ENCODE data around the gene SPDYE6.
"Not testable (repeated sequence)": the region's sequence is repeated elsewhere in the genome, so short reads cannot be mapped to it uniquely, and the experiment has no call there.

The SPDYE6 gene, protein sequence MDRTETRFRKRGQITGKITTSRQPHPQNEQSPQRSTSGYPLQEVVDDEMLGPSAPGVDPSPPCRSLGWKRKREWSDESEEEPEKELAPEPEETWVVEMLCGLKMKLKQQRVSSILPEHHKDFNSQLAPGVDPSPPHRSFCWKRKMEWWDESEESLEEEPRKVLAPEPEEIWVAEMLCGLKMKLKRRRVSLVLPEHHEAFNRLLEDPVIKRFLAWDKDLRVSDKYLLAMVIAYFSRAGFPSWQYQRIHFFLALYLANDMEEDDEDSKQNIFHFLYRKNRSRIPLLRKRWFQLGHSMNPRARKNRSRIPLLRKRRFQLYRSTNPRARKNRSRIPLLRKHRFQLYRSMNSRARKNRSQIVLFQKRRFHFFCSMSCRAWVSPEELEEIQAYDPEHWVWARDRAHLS

DNA sequence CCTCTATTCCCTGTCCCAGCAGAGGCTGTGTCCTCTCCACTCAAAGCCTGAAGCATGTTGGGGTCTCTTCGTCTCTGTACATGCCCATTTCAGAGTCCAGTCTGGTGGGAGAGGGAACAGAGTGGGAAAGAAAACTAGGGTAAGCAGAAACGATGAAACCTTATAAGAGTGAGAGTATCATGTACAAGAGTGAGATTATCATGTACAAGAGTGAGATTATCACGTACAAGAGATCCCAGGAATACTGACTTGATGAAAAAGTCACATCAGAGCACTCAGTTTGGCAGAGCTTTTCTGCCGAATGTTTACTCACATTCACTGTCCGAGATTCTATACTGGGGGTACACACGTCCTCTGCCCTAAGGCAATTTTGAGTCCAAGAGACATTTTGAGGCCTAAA lies at the start of gene SPDYE6:
SPDYE6 (minus strand) TSS at position 101 of the 400 bp plus-strand sequence. CDS start 421 bp downstream, outside the sequence.
- not testable (repeated sequence) for DNase-seq (ENCODE audit: low read depth)

DNA sequence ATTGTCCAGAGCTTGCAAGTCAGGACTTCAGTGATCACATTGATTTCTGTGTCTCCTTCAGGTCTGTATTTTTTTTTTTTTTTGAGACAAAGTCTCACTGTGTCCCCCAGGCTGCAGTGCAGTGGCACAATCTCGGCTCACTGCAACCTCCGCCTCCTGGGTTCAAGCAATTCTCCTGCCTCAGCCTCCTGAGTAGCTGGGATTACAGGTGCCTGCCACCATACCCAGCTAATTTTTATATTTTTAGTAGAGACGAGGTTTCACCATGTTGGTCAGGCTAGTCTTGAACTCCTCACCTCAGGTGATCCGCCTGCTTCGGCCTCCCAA lies 48.6 kb upstream of the SPDYE6 start:
- not testable (repeated sequence) for DNase-seq (ENCODE audit: low read depth)

DNA sequence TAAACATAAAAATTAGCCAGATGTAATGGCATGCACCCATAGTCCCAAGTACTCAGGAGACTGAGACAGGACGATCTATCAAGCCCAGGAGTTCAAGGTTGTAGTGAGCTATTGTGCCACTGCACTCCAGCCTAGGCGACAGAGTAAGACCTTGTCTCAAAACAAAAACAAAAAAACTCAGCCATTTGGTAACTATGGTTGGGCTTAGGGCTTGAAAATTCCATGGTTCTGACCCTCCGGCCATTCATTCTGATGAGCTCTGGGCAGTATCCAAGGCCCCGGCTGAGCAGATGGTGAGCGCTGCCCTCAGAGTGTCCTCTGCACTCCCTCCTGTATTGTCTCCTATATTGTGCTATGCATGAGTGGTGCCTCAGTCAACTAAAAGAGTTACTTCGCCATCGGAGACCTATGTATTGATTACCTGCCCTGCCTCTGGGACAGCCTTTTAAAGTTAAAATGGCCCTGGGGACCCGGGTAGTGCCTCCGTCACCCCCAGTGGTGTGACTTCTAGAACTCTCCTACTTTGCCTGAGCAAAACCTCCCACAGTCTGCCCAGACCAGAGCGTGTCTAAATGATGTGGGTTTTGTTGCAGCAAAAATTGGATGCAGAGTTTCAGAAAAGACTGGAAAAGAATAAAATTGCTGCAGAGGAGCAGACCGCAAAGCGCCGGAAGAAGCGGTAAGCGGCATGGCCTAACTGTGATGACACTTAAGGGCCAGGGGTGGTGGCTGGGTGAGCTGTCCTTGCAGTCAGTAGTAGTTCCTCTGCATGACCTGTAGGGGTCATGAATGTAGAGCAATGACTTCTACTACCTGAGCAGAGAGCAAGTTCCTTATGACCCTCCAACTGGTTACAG lies 48.0 kb upstream of the SPDYE6 start:
- DNase-seq (ENCODE audit: low read depth) = peak; percentile 58

DNA sequence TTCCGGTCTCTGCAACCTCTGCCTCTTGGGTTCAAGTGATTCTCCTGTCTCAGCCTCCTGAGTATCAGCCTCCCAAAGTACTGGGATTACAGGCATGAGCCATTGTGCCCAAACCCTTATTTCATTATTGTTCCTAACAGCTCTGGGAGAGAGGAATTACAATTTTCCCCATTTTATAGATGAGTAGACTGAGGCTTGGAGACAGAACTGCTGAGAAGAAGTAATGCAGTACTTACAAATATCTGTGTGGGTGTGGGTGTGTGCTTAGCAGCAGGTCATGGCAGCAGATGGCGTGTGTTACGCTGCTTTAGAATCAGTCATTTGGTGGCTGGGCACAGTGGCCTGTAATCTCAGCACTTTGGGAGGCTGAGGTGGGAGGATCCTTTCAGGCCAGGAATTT lies 47.3 kb upstream of the SPDYE6 start:
- no peak for DNase-seq (ENCODE audit: low read depth)

DNA sequence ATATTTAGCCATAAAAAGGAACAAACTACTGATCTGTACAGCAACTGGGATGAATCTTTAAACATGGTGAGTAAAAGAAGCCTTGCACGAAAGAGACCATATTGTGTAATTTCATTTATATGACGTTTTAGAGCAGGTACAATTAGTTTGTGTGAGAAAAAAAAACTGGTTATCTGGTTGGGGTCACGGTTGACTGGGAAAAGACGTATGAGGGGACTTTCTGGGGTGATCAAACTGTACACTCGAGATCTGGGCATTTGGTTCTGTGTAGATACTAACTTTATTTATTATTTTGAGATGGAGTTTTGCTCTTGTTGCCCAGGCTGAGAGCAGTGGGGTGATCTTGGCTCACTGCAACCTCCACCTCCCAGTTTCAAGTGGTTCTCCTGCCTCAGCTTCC lies 44.1 kb upstream of the SPDYE6 start:
- DNase-seq (ENCODE audit: low read depth) = no peak

DNA sequence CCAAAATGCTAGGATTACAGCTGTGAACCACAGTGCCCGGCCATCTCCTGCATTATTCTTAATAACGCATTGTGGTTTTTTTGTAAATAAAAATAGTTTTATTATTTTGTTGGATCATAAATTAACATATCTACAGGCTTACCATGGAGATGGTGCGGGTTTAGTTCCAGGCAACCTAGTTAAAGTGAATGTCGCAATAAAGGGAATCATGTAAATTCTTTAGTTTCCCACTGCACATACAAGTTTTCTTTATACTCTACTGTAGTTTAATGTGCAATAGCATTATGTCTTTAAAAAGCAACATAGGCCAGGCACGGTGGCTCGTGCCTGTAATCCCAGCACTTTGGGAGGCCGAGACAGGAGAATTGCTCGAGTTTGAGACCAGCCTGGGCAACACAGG lies 42.3 kb upstream of the SPDYE6 start:
- no peak for DNase-seq (ENCODE audit: low read depth)

DNA sequence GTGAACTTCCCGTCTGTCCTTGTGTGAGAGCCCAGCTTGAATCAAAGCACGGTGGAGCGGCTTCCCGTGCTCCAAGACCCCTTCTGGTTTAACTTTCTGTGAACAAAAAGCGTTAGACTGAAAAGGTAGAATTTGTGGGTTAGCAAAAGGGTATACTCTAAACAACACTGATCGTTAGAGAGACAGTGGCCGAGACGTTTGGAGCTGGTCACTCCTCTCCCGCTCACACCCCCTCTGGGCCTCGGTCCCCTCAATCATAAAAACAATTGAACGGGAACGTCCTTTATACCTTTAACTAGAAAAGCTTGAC lies 40.4 kb upstream of the SPDYE6 start:
- DNase-seq (ENCODE audit: low read depth) = no peak

DNA sequence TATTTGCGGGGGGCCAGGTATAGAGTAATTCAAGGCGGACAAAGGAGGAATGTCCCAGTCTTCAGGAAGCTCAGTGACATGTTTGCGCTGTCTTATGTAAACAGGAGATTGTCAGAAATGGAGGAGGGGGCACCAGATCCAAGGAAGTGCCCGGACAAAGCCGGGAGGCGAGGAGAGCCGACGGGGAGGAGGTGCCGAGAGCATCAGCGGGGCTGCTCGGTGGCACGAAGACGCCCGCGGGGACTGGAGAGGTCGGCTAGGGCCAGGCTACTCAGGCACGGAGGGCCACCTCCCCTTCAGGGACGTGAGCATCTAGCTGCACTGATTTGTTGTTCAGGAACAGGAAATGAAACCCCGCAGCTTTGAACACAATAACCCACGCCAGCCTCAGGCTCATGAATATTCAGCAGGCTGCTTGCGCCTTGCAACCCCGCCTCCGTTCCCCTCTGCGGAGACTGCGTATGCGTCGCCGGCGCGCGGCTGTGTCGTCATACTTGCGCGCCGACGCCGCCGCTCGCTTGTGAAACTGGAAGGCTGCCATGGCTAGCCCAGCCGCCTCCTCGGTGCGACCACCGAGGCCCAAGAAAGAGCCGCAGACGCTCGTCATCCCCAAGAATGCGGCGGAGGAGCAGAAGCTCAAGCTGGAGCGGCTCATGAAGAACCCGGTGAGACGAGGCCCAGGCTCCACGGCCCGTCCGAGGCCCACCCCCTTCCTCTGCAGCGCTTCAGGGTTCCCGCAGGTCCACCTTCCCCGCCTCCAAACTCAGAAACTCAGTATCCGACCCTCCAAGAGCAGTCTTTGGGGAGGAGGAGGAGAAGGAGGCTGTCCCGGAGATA lies 39.8 kb upstream of the SPDYE6 start, which contains the start of gene PRKRIP1:
PRKRIP1 (plus strand) TSS at position 491 of the 837 bp plus-strand sequence; CDS start at position 540, 49 bp downstream.
- no peak for DNase-seq (ENCODE audit: low read depth)

DNA sequence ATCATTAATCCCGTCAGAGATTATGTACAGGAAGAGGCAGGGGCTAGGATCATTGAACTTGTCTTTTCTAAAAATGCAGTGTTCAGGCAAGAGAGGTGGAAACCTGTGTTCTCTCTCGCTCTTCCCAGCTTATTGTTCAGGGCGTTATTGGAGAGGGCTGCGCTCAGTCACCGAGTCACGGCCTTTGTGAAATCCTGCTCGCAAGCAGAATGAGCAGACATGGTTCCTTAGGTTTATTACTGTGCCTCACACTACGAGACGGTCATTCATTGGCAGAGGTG lies 39.3 kb upstream of the SPDYE6 start:
- no peak for DNase-seq (ENCODE audit: low read depth)

DNA sequence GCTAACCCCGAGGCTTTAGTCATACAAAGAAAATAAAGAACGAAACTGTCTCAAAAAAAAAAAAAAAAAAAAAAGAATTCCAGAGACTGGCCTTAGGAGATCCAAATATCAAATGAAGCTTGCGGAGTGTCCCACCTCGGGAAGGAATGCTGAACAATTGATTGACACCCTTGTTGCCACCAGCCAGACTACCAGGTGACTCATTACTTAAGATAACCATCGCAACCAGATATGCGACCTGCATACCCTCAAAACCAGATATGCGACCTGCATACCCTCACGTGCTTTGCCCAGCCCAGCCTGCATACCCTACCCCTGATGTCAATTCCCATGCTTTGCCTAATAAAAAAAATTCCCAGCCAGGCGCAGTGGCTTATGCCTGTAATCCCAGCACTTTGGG lies 37.2 kb upstream of the SPDYE6 start:
- no peak for DNase-seq (ENCODE audit: low read depth)

DNA sequence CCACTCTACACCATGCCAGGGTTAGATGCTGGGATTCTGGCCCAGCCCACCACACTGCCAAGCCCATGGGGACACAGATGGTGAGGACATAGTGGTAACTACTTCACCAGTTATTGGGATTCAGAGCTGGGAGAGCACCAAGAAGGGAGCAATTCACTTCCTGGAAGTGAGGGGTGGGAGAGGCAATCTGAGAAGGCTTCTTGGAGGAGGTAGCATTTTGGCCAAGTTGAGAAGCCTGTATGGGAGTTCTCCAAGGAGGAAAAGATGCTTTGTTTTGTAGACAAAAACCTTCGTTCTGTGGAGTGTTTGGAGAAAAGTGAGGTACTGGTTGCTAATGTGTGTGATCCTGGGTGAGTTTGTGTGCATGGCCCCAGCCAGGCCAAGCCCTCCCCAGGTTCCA lies 36.1 kb upstream of the SPDYE6 start:
- DNase-seq (ENCODE audit: low read depth) = no peak

DNA sequence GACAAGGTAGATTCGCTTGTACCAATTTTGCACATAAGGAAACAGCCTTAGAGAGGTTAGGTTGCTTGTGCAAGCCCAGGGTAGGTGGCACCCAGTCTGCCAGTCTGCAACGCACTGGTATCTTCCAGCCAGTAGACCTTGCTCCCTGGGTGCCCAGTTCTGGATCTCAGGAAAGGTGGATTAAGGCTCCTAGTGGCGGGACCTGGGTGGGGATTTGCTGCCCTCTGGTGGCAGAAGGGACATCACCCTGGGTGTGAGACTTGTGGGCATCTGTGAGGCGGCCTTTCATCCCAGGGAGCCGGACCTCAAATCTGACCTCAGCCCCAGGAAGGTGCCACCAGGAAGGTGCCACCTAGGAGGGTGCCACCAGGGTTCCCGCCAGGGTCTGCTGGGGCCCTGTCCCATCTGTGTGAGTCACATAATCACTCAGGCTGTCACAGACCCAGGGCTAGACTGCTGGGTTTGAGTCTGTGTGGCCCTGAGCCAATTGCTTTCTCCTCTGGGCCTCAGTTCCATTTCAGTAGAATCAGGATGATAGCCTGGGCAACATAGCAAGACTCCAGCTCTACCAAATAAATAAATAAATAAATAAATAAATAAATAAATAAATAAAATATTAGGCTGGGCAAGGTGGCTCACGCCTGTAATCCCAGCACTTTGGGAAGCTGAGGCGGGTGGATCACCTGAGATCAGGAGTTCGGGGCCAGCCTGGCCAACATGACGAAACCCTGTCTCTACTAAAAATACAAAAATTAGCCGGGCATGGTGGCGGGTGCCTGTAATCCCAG lies 34.6 kb upstream of the SPDYE6 start:
- peak; percentile 56 for DNase-seq (ENCODE audit: low read depth)

DNA sequence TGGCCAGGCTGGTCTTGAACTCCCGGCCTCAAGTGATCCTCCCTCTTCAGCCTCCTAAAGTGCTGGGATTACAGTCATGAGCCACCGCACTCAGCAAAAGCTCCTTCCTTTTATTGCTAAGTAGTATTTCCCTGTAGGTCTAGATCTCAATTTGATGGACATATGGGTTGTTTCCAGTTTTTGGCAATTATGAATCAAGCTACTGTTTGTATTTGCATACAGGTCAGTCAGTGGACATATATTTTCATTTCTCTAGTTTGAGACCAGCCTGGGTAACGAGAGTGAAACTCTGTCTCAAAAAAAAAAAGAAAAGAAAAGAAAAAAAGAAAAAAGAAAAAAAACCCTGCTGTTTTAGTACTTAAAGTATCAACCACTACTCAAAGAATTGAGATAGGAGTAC lies 33.6 kb upstream of the SPDYE6 start:
- DNase-seq (ENCODE audit: low read depth) = no peak

DNA sequence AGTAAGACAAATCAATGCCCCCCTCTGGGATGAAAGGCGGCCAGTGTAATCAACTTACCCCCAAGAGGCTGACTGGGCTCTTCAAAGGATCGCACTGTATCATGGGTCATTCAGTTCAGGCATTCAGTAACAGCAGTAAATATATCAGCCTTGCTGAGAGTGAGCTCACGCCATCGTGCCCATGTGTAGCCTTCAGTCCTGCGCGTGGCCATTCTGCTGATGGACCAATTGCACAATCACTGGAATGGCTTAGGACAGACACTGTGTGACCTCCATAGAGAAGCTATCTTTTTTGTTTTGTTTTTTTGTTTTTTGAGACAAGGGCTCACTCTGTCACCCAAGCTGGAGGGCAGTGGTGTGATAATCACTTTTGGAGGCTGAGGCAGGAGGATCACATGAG lies 30.8 kb upstream of the SPDYE6 start:
- no peak for DNase-seq (ENCODE audit: low read depth)

DNA sequence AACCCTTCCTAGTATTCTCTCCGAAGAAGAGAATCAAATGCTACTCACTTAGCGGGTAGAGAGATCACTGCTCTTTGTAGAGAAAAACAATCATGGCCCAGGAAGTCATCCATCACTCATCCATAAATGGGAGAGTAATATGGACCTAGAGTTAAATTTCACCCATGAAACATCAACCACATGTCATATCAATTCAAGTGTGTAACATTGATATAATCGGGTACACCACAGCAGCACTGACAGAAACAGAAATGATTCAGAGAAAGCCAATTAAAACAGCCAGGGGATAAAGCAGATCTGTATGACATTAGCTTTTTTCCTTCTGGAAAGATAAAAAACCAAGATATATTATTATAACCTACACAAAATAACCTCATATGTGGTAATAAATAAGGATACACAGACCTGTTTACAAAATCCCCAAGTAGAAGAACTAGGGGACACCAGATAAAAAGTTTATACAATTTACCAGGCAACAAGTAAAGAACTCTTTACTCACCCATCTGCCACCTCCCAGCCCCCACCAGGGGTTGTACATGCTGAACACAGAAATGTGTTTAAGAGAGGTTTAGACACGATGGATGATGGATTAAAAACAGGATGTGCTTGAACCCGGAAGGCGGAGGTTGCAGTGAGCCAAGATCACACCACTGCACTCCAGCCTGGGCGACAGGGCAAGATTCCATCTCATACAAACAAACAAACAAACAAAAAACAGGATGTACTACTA lies 25.6 kb upstream of the SPDYE6 start:
- not testable (repeated sequence) for DNase-seq (ENCODE audit: low read depth)

DNA sequence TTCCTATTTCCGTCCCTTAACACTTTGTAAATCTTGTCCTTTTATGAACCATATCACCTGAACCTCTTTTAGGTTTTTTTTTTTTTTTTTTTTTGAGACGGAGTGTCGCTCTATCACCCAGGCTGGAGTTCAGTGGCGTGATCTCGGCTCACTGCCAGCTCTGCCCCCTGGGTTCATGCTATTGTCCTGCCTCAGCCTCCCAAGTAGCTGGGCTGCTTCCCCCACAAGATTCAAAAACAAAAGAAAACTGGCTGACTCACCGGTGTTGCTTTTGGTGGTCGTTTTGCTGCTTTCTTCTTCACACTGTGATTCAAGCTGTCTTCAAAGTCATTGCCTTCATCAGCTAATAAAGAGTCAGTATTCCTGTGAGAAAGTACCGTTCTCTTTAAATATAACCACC lies 24.6 kb upstream of the SPDYE6 start:
- DNase-seq (ENCODE audit: low read depth) = not testable (repeated sequence)

DNA sequence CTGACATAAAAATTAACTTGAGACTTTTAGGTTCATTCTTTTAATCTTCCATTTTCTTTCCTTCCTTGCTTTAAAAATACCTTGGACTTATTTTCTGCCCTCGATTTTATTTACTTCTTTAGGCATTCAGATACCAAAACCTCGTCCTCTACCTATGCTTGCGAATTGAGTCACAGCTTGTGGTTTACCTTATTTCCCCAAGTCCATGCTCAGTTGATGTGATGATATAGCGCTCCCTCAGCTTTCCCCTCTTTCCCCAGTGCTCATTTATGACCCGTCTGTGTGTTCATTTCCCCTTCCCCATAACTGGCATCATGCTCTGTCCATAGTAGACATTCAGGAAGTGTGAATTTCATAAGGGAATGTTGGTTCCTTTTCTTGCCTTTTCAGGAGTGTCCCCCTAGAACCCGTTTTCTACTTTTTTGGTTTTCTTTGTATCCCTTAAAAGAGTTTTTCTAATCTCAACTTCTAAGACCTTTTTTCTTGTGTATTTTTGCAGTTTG lies 20.8 kb upstream of the SPDYE6 start:
- DNase-seq (ENCODE audit: low read depth) = no peak

DNA sequence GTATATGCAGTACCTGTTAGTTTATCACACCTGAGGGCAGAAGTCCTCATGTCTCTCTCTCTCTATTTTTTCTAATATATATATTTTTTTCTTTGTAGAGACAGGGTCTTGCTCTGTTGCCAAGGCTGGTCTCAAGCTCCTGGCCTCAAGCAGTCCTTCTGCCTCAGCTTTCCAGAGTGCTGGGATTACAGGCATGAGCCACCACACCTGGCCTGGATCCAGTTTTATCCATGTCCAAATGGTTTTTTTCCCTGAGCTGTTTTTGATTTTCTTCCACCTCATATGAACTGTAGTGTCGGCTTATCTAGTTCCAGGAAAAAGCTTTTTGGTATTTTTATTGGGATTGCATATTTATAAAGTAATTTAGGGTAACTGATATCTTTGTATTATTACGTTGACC lies 16.6 kb upstream of the SPDYE6 start:
- DNase-seq (ENCODE audit: low read depth) = not testable (repeated sequence)

DNA sequence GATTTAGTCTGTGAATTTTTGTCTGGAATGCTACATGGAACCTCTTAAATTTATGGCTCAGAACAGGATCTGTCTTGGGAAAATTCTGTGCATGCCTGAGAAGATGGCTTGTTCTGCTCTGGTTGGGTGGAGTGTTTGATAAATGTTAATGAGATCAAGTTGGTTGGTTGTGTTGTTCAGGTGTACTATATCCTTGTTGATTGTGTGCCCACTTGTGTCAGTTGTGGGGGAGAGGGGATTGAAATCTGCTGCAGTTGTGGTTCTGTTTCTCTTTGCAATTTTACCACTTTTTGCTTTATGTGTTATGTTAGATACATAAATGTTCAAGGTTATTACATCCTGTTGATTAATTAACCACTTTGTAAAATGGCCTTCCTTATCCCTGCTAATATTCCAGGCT lies 13.8 kb upstream of the SPDYE6 start:
- DNase-seq (ENCODE audit: low read depth) = not testable (repeated sequence)

DNA sequence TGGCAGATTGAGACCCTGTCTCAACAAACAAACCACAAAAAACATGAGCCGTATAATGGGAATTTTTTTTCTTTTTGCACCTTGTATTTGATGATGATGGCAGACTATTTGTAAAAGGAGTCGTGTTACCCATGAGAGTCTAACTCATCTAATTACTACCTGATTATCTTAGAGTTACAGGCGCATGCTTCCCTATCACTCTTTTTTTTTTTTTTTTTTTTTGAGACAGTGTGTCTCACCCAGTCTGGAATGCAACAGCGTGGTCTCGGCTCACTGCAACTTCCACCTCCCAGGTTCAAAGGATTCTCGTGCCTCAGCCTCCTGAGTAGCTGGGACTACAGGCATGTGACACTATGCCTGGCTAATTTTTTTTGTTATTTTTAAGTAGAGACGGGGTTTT lies 9.1 kb upstream of the SPDYE6 start:
- DNase-seq (ENCODE audit: low read depth) = not testable (repeated sequence)

DNA sequence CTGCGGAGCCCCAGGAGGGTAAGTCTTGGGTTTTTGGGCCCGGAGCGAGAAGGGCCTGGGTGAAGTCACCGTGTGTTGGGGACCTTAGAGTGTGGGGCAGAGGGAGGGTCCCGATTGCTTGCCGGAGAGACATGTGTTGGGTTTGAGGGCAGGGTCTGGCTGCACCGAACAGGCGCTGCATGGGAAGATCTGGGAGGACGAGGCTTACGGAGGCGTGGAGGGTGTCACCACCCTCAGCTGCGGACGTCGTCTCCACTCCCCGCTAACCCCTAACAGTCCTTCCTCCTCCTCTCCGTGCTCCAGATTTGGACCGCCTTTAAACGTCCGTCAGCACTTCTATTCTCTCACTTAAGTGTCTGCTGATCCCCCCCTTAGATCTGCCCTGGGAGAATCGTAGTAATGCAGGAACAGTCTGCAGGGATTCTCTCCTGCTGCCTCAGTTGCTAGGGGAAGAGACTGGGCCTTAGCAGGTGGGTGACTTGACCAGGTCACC lies 8.2 kb upstream of the SPDYE6 start:
- DNase-seq (ENCODE audit: low read depth) = not testable (repeated sequence)

Data from CMK (cell line).